Measurements from ENCODE around the gene NUP188. TPM values are rescaled to one million over a fixed set of nuclear protein-coding genes. Genes with fewer than 3 reads are reported as not detected.
"Not testable (repeated sequence)": the region's sequence is repeated elsewhere in the genome, so short reads cannot be mapped to it uniquely, and the experiment has no call there.

The NUP188 gene
- total RNA-seq, 2 donors from 2014 or later: 75.7 to 106 TPM

GRCh38 chr9:128946571-128947276 lies 775 bp upstream of the NUP188 start:
- ATAC-seq (ENCODE audit: insufficient number of reproducible peaks, low FRiP score, low read depth) (no peak), DNase-seq (ENCODE audit: low spot score) (no peak)
- peak overlapping the region; percentile 93 to 94 for H3K27ac ChIP-seq
- peak overlapping the region; percentile 97 for H3K4me3 ChIP-seq
- TF ChIP-seq CTCF (IDR thresholded peaks at IDR 0.05): no peak
- H3K9me3 ChIP-seq: no peaks in the 10 kb centered on the region
- H3K4me1 ChIP-seq (ENCODE audit: control insufficient read depth in 1 of 2, low read depth in 2 of 2): peaks cover 8 to 29% of the 10 kb centered on the region in 2 donors
- peaks cover under 1% of the 10 kb centered on the region for H3K36me3 ChIP-seq
- H3K27me3 ChIP-seq (replicated peaks; ENCODE audit: insufficient read depth): no peaks in the 10 kb centered on the region

DNA sequence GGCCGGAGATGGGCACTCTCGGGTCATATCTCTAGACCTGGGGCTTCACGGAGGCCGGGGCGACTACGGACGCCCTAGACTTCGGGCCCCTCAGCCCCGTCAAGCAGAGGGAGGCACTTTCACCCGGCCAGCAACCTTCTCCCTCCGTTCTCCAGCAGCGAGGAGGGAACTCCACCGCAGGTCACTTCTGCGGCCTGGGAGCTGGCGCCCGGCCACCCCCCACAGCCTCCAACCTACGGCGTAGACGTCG lies 297 bp upstream of the NUP188 start:
- ATAC-seq (ENCODE audit: insufficient number of reproducible peaks, low FRiP score, low read depth): peak; percentile 17
- no peak for TF ChIP-seq CTCF (IDR thresholded peaks at IDR 0.05)
- no peaks in the 10 kb centered on the region for H3K27me3 ChIP-seq (replicated peaks; ENCODE audit: insufficient read depth)
- no peaks in the 10 kb centered on the region for H3K9me3 ChIP-seq
- peaks cover 4% of the 10 kb centered on the region for H3K36me3 ChIP-seq
- DNase-seq (ENCODE audit: low spot score): no peak
- peak overlapping the region; percentile 97 for H3K4me3 ChIP-seq
- H3K27ac ChIP-seq: peak overlapping the region; percentile 93 to 94
- peaks cover 8 to 28% of the 10 kb centered on the region in 2 donors for H3K4me1 ChIP-seq (ENCODE audit: control insufficient read depth in 1 of 2, low read depth in 2 of 2)

DNA sequence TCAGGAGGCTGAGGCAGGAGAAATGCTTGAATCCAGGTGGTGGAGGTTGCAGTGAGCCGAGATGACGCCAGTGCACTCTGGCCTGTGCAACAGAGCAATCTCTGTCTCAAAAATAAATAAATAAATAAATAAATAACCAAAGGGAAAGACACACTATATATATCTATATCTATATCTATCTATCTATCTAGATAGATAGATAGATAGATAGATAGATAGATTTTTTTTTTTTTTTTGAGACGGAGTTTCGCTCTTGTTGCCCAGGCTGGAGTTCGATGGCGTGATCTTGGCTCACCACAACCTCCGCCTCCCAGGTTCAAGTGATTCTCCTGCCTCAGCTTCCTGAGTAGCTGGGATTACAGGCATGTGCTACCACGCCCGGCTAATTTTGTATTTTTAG lies 13.9 kb downstream of the NUP188 start:
- not testable (repeated sequence) for H3K27me3 ChIP-seq (replicated peaks; ENCODE audit: insufficient read depth); DNase-seq (ENCODE audit: low spot score); H3K9me3 ChIP-seq; H3K4me3 ChIP-seq; ATAC-seq (ENCODE audit: insufficient number of reproducible peaks, low FRiP score, low read depth); H3K4me1 ChIP-seq (ENCODE audit: control insufficient read depth in 1 of 2, low read depth in 2 of 2); H3K27ac ChIP-seq
- peaks cover 22% of the 10 kb centered on the region for H3K36me3 ChIP-seq

DNA sequence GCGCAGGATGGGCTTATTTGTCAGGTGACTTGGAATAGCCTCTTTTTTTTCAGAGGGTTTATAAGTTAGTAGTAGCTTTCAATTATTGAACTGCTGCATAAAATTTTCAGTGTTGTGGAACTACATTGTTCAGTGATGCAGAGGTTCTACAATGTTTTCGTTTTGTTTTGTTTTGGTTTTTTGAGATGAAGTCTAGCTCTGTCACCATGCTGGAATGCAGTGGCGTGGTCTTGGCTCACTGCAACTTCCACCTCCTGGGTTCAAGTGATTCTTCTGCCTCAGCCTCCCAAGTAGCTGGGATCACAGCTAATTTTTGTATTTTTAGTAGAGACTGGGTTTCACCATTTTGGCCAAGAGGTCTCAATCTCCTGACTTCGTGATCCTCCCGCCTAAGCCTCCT lies 22.0 kb downstream of the NUP188 start:
- peaks cover 45% of the 10 kb centered on the region for H3K36me3 ChIP-seq
- DNase-seq (ENCODE audit: low spot score) (no peak), ATAC-seq (ENCODE audit: insufficient number of reproducible peaks, low FRiP score, low read depth) (no peak)
- no peak overlapping the region for H3K27ac ChIP-seq
- no peaks in the 10 kb centered on the region for H3K27me3 ChIP-seq (replicated peaks; ENCODE audit: insufficient read depth)
- H3K9me3 ChIP-seq: no peaks in the 10 kb centered on the region
- H3K4me1 ChIP-seq (ENCODE audit: control insufficient read depth in 1 of 2, low read depth in 2 of 2): no peaks in the 10 kb centered on the region
- no peak for TF ChIP-seq CTCF (IDR thresholded peaks at IDR 0.05)
- no peak overlapping the region for H3K4me3 ChIP-seq

- H3K27me3 ChIP-seq (replicated peaks; ENCODE audit: insufficient read depth): no peaks in the 10 kb centered on the region
- no peaks in the 10 kb centered on the region for H3K9me3 ChIP-seq
- ATAC-seq (ENCODE audit: insufficient number of reproducible peaks, low FRiP score, low read depth) (no peak), DNase-seq (ENCODE audit: low spot score) (no peak)
- no peaks in the 10 kb centered on the region for H3K4me1 ChIP-seq (ENCODE audit: control insufficient read depth in 1 of 2, low read depth in 2 of 2)
- no peak overlapping the region for H3K4me3 ChIP-seq
- no peak overlapping the region for H3K27ac ChIP-seq
- TF ChIP-seq CTCF (IDR thresholded peaks at IDR 0.05): no peak
- peaks cover 67% of the 10 kb centered on the region for H3K36me3 ChIP-seq
Measured at GRCh38 chr9:128972956-128973355, 25.5 kb downstream of the NUP188 start.

- Histone ChIP-seq H3K4me1 (ENCODE audit: control insufficient read depth in 1 of 2, low read depth in 2 of 2) (no peaks in the 10 kb centered on the region), H3K4me3 (no peak overlapping the region), H3K36me3 (peaks cover 68% of the 10 kb centered on the region), H3K27ac (no peak overlapping the region), H3K27me3 (replicated peaks; ENCODE audit: insufficient read depth) (no peaks in the 10 kb centered on the region), H3K9me3 (no peaks in the 10 kb centered on the region)
- DNase-seq (ENCODE audit: low spot score) (no peak), ATAC-seq (ENCODE audit: insufficient number of reproducible peaks, low FRiP score, low read depth) (no peak)
- no peak for TF ChIP-seq CTCF (IDR thresholded peaks at IDR 0.05)
Measured at GRCh38 chr9:128979111-128979510, 31.6 kb downstream of the NUP188 start.

Data from thoracic aorta (tissue), 2 donors.